ENCODE results near the gene EDN2. TPM values are rescaled to one million over a fixed set of nuclear protein-coding genes. Genes with fewer than 3 reads are reported as not detected.

The EDN2 gene
- polyA plus RNA-seq, 1 experiment: 0.06 TPM

DNA sequence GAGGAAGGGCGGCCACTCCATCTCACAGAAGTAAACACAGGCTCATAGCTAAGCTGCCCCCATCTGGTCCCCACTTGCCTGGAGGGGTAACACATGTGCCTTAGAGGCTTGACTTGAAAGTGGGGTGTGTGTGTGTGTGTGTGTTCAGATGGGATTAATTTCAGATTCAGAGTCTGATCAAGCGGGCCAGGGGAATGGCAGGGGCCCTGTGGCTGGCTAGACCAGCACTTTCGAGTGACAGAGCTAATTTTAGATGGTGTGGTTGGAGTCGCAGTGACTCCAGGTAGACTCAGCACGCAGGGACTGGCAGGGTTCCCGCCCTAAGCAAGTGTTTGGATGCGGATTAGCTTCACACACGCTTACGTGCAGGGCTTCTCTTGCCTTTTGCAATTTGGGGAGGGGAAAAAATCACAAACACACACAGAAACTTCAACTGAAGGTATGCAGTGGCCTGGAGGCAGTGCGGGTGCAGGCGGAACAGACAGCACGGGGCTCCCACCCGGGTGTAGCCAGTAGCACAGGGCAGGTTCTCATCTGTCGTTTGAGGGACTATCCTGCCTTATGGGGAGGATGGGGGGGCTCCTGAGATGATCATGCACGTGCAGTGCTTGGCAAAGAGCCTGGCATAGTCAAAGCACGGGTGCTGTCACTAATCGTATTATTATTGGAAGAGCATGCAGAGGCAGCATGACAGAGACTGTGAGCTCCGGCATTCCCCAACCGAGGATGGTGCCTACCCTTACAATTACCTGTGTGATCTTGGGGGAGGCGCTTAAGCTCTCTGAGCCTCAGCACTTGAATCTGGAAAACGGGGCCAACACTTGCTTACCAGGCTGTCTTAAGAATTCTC is 1.3 kb downstream of the EDN2 start:
- TF ChIP-seq, protein P1, sequence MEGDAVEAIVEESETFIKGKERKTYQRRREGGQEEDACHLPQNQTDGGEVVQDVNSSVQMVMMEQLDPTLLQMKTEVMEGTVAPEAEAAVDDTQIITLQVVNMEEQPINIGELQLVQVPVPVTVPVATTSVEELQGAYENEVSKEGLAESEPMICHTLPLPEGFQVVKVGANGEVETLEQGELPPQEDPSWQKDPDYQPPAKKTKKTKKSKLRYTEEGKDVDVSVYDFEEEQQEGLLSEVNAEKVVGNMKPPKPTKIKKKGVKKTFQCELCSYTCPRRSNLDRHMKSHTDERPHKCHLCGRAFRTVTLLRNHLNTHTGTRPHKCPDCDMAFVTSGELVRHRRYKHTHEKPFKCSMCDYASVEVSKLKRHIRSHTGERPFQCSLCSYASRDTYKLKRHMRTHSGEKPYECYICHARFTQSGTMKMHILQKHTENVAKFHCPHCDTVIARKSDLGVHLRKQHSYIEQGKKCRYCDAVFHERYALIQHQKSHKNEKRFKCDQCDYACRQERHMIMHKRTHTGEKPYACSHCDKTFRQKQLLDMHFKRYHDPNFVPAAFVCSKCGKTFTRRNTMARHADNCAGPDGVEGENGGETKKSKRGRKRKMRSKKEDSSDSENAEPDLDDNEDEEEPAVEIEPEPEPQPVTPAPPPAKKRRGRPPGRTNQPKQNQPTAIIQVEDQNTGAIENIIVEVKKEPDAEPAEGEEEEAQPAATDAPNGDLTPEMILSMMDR (IDR thresholded peaks at IDR 0.05; ENCODE audit: insufficient read depth, low read depth, low read length): no peak
- no peak for DNase-seq (ENCODE audit: low read depth)
- Histone ChIP-seq H3K4me3 (ENCODE audit: low read depth, low read length) (no peak overlapping the region), H3K36me3 (ENCODE audit: control insufficient read depth, insufficient read depth, low read length) (no peaks in the 10 kb centered on the region), H3K27me3 (ENCODE audit: control insufficient read depth, insufficient read depth, low read length) (no peaks in the 10 kb centered on the region; the same call in 1 of the 2 replicates)
- POLR2A ChIA-PET: no interaction called here
- CTCF ChIA-PET: interaction anchor here (0.7 to 4.6 kb wide), 8 partner anchors 9 to 201 kb away, joined by 3 to 23 read pairs (median 4); no protein-coding TSS in a partner anchor

DNA sequence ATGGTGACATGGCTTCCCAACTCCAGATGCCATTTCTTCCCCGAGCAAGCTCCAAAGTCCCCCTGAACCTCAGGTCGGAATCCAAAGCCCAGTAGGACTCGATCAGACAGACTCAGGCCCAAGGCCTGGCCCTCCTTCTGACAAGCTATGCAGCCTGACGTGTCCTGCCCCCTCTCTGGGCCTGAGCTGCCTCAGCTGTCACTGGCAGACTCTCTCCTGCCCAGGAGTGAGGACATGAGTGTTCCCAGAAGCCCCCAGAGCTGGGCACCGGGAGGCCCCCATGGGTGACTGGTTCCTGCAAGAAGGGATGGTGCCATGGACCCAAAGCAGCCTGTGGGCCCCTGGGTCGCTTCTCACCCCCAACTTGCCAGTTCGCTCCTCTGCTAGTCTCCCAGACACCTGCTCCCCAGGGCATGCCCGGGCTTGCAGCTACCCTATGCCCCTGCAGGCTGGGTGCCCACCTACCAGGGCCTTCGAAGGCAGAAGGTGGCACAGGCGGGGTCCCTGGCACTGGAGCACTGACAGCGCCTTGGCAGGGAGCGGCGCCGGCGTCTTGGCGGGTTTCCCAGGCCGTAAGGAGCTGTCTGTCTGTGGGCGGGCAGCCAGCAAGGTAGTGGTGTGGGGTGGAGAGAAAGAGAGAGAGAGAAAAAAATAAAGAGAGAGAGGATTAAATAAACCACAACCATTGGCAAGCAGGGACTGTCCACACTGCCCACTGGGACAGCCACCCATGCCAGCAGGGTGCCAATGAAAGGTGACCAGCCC is 2.3 kb downstream of the EDN2 start:
- POLR2A ChIA-PET: no interaction called here
- no peak for DNase-seq (ENCODE audit: low read depth)
- Histone ChIP-seq H3K27me3 (ENCODE audit: control insufficient read depth, insufficient read depth, low read length) (no peaks in the 10 kb centered on the region; the same call in 1 of the 2 replicates), H3K36me3 (ENCODE audit: control insufficient read depth, insufficient read depth, low read length) (no peaks in the 10 kb centered on the region), H3K4me3 (ENCODE audit: low read depth, low read length) (no peak overlapping the region)
- CTCF ChIA-PET: interaction anchor here (0.7 to 4.6 kb wide), 7 partner anchors 10 to 200 kb away, joined by 3 to 23 read pairs (median 3); no protein-coding TSS in a partner anchor
- TF ChIP-seq, protein P1 (IDR thresholded peaks at IDR 0.05; ENCODE audit: insufficient read depth, low read depth, low read length): no peak

DNA sequence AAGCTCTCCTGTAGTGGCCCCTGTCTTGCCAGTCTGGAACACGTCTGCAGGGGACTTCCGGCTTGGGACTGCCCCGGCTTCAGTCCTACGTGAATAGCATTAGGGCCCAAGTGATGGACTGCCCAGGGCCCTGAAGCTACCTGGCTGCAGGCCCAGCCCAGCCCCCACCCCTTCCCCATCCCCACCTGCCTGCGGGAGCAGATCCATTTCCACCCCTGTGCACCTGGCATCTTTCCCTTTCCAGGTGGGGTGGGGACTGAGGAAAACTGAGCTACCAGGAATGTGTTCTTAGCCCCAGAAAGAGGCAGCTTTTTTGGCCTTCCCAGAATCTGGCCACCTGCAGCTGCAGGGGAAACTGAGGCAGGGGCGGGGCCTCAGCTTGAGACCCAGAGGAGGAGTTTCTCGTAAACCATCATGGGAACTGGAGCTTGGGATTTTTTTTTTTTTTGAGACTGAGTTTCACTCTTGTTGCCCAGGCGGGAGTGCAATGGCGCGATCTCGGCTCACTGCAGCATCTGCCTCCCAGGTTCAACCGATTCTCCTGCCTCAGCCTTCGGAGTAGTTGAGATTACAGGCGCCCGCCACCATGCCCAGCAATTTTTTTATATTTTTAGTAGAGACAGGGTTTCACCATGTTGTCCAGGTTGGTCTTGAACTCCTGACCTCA is 3.2 kb downstream of the EDN2 start:
- no peak for DNase-seq (ENCODE audit: low read depth)

DNA sequence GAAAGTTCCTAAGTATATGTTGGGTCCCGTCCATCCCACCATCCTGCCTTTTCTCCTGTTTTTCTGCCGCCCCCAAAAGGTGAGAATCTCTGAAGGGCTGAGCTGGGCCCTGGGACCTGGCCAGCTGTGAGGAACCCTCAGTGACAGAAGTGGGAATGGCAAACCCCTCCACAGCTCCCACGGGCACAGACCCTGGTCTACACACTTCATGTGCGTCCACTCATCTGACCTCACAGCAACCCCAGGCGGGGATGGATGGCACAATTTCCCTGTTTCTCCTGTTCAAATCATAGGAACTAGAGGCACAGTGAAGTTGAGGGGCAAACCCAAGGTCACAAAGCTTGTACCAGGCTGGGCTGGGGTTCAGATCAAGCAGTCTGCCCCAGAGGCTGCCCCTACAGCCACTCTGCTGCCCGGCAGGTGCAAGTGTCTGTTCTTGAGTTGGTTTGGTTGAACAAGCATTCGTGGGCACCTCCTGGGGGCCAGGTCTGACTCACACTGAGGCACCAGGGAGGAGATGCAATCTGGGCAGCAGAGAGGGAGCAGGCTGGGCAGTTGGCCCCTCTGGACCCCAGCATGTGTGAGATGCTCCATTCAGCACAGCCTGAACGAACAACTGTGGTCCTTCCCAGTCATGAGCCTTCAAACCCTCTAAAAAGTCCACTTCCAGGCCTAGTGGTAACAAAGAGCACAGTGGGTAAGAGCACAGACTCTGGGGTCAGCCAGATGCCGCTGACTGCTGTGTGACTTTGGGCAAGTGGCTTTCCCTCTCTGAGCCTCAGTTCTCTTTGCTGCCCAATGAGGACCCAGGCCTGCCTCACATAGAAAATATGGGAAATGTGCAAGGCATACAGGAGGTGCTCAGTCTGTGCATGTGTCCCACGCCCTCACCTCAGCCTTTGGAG is 4.0 kb downstream of the EDN2 start:
- CTCF ChIA-PET: interaction anchor here (1.2 to 1.5 kb wide), 2 partner anchors 63 to 197 kb away, joined by 5 read pairs; no protein-coding TSS in a partner anchor
- POLR2A ChIA-PET: no interaction called here
- Histone ChIP-seq H3K4me3 (ENCODE audit: low read depth, low read length) (no peak overlapping the region), H3K27me3 (ENCODE audit: control insufficient read depth, insufficient read depth, low read length) (no peaks in the 10 kb centered on the region), H3K36me3 (ENCODE audit: control insufficient read depth, insufficient read depth, low read length) (no peaks in the 10 kb centered on the region)
- DNase-seq (ENCODE audit: low read depth): no peak
- TF ChIP-seq, protein P1 (IDR thresholded peaks at IDR 0.05; ENCODE audit: insufficient read depth, low read depth, low read length): no peak

More for the DNA sequence above, 3.2 kb downstream of the EDN2 start:
- Histone ChIP-seq H3K36me3 (ENCODE audit: control insufficient read depth, insufficient read depth, low read length) (no peaks in the 10 kb centered on the region), H3K4me3 (ENCODE audit: low read depth, low read length) (no peak overlapping the region), H3K27me3 (ENCODE audit: control insufficient read depth, insufficient read depth, low read length) (no peaks in the 10 kb centered on the region)
- TF ChIP-seq, protein P1 (IDR thresholded peaks at IDR 0.05; ENCODE audit: insufficient read depth, low read depth, low read length): no peak
- ChIA-PET CTCF (interaction anchor here (0.7 to 4.6 kb wide), 2 partner anchors 11 to 48 kb away, joined by 4 to 23 read pairs; no protein-coding TSS in a partner anchor), POLR2A (no interaction called here)
